HG03378 (cell line): ENCODE results near the gene SF3A2.
"Not testable (repeated sequence)": the region's sequence is repeated elsewhere in the genome, so short reads cannot be mapped to it uniquely, and the experiment has no call there.

ENCODE experiments used
- ATAC-seq: cut with Tn5 transposase; IDR thresholded peaks from one replicate; pipeline ENCODE4 v1.9.1; 2021; ENCODE audit warnings: mild to moderate bottlenecking, moderate library complexity; ENCODE audit not compliant: unreplicated experiment

SF3A2 gene

DNA sequence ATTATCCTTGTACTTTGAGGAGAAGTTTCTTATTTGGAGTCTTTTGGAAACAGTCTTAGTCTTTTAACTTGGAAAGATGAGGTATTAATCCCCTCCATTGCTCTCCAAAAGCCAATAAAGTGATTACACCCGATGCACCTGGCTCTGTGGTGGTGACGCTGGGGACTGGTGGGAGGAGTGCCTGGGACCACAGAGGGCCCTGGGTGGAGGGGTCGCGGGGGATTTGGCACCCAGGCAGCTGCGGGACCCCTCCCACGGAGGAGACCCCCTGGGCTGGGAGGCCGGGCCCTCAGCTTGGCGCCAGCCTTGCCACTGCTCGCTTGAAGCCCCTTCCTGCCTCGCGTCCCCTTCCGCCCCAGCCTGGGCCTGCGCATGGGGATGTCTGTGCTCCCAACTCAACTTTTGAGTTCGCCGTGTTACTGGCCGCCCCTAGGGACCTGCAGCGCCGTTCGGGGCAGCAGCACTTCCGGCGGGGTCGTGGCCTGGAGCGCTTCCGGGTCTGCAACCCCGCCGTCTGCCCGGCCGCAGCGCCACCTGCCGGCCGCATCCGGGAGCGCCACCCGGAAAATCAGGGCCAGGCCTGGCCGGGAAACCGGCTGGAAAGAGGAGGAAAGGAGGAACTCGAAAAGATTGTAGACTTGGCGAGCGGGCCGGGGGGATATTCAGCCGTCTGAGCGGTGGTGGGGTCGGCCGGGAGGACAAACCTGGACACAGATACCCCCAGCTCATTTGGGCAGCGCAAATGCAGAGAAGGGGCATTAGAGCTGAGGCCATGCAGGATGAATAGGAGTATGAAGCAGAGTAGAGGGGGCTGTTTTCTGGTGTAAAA lies 36.9 kb downstream of the SF3A2 start:
- ATAC-seq = no peak

DNA sequence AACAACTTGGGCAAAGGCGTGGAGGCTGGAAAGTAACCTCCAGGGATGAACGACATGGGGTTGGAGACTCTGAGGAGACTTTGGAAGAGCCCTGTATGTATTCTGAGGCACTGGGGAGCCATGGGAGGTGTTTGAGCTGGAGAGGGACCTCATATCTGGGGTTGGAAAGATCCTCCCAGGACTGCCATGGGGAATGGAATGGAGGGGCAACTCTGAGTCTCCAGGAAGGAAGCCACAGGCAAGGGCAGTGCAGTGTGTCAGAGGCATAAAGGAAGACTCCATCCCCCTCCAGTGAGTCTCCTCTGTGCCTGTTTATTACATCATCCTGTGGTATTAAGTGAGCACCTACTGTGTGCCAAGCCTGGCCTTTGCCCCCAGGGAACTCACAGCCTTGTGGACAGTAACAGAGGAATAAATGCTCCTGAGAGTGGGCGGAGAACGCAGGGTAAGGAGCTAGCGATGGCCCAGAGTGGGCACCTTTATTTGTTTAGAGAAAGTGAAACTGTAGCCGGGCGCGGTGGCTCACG lies 37.6 kb downstream of the SF3A2 start:
- no peak for ATAC-seq

DNA sequence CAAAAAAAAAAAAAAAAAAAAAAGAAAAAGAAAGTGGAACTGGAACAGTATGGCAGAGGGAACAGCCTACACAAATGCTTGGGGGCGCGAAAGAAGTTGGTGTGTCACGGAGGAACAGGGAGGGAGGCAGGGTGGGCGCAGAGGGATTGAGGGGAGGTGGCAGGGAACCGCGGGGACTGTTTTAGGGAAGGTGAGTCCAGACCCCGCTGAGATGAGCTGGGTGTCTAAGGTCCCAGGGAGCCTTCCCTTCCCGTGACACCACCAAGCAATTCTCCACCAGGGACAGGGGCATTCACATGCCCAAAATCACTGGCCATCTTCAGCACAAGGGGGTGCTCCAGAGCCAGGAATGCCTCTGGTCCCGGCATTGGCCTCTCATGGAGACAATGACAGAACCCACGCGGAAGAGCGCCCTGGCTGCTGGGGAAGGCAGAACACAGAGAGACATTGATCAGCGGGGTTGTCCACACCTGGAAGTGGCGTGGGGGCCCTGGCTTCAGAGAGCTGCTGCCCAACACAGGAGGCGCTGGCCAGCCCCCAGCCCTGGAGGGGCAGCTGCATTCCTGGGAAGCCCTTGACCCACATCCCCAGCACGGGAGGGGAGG lies 38.4 kb downstream of the SF3A2 start:
- ATAC-seq = no peak

DNA sequence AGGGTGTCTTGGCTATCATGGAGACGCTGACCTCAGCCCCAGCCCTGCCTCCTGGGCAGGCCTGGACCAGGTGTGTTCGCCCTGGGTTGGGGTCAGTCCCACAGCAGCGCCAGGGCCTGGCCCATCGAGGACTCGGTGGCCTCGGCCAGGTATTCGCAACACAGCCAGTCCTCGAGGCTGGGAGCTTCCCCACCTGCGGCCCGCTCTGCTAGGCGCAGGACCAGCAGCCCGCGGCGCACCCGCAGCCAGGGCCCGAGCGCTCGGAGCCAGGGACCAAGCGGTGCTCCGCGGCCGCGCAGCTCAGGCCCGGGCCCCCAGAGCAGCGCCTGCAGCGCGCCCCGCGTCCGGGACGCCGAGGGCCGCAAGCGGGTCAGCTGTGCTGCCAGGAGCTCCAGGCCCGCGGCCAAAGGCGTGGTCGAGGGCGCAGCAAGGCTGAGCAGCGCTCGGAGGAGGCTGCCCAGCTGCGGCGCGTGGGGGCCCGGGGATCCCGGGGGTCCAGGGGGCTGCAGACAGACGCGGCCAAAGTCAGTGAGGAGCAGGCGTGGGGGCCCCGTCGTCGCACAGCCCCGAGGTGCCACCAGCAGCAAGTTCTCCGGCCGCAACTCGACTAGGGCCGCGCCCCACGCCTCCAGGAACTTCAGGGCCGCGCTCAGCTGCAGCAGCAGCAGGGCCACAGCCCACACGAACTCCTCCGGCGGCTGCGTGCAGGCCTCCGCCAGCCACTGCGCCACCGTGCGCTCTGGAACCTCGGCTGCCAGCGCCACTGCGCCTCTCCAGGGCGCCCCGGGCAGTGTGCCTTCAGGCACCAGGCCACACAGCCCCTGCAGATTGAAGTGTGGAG lies 39.2 kb downstream of the SF3A2 start:
- ATAC-seq = no peak

DNA sequence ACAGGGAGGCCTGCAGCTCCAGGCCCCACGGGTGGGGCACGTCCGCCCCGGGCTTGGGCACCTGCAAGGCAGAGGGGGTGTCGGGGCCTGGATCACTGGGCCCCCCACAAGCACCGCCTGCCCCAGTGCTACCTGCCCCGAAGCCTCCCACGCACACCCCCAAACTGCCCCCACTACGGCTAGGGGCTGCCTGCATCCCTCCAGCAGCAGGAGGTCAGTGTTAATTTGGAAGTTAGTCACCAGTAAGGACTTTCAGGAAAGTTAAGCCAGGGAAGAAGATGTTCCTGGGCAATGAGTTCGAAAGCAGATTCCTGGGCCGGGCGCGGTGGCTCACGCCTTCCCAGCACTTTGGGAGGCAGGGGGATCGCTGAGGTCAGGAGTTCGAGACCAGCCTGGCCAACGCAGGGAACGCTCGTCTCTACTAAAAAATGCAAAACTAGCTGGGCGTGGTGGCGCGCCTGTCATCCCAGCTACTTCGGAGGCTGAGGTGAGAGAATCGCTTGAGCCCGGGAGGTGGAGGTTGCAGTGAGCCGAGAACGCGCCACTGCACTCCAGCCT lies 39.9 kb downstream of the SF3A2 start:
- ATAC-seq = no peak

DNA sequence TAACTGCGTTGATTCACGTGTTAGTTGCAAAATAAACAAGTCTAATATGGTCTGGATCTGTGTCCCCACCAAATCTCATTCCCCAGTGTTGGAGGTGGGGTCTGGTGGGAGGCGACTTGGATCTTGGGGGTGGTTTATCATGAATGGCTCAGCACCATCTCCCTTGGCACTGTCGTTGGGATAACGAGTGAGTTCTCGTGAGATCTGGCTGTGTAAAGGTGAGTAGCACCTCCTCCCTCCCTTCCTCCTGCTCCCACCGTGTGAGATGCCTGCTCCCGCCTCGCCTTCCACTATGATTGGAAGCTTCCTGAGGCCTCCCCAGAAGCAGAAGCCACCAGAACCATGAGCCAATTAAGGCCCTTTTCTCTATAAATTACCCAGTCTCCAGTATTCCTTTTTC lies 40.5 kb downstream of the SF3A2 start:
- no peak for ATAC-seq

DNA sequence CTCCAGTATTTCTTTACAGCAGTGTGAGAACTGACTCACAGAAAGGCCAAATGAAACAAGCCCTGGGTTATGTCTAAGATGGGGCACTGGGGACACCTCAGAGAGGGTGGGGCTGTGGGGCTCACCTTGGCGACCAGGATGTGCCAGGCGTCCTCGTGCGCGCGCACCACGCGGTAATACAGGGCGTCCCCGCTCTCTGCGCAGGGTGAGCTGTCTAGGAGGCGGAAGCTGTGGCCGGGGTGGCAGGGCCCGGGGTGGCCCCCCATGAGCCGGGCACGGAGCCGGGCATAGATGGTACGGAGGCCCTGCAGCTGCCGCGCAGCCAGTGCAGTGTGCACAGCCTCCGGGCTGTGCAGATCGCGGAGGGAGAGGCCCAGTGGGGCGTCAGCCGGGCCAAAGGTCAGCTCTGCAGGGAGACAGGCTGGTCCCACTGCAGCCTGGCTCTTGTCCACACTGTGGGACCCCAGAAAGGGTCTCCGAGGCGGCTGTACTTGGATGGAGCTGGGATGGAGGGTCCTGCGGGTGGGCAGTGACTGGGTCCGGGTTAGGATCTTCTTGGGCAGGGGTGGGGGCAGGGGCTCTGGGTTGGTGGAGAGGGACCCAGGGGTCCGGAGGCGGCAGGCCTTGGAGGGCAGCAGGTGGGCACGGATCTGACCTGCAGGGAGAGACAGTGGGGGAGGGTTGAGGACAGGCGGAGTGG lies 42.0 kb downstream of the SF3A2 start:
- no peak for ATAC-seq

DNA sequence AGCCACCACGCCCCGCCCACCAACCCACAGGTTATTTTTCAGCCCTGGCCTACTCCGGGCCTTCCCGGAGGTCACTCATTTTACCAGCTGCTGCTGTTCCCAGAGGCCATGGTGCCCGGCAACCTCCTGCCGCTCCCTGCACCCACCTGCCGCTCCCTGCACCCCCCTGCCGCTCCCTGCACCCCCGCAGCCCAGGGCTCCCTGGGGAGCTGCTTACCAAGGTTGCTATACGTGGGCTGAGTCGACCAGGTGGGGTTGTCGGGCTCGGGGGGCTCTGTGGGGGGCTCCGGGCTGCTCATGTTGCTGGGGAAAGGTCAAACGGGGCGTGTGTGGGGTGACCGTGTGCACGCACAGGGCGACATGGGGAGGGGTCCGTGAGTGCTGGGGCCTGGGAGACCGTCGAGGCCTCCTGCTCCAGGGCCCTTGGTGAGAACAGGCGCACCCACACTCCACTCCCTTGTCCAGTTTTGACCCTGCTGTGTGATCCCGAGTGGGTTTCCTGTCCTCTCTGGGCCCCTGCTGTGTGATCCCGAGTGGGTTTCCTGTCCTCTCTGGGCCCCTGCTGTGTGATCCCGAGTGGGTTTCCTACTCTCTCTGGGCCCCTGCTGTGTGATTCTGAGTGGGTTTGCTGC lies 44.1 kb downstream of the SF3A2 start:
- no peak for ATAC-seq

DNA sequence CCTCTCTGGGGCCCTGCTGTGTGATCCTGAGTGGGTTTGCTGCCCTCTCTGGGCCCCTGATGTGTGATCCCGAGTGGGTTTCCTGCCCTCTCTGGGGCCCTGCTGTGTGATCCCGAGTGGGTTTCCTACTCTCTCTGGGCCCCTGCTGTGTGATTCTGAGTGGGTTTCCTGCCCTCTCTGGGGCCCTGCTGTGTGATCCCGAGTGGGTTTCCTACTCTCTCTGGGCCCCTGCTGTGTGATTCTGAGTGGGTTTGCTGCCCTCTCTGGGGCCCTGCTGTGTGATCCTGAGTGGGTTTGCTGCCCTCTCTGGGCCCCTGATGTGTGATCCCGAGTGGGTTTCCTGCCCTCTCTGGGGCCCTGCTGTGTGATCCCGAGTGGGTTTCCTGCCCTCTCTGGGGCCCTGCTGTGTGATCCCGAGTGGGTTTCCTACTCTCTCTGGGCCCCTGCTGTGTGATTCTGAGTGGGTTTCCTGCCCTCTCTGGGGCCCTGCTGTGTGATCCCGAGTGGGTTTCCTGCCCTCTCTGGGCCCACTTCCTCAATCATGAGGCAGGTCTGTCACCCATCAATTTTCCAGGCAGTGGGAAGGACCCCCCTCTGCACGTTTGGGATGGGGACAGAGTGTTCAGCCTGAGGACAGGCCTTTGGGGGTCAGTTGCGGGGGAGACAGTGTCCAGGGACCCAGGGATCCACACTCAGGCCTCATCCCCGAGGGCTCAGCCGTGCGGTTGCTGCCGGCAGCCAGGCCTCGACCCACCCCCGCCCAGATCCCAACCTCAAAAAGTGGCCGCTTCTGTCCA lies 44.8 kb downstream of the SF3A2 start:
- not testable (repeated sequence) for ATAC-seq

DNA sequence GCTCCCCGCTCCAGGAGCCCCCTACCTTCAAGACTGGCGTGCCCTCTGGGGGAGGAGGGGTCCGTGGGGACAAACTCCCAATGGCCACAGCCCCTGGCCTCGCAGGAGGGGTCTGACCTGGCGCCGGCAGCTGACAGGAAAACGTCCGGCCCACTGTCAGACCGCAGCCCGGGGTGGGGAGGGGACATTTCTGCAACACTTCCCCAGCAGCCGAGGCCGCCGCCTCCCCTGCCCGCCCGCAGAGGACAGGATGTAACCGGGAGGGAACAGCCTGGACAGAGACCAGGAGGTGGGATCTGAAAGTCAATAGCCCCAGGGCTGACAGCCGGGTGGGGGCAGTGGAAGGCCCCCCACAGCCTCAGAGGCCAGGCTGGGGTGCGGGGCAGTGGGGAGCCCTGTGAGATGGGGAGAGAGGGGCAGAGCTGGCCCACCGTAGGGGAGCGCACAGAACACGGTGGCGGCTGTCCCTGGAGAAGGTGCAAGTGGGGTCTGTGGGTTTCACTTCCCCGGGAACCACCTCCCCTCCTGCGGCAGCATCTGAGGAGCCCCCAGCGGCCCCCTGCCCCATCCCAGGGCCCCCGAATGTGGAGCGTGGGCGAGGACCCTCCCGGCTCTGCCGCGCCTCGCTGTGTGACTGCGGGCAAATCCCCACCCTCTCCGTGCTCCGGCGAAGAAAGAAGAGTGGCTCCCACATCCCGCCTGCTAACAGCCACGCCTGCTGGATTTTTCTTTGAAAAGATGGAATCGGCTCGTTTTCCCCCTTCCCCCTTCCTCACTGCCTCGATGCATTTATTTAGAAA lies 45.6 kb downstream of the SF3A2 start, which contains the start of gene PEAK3:
TSS of gene PEAK3 (minus strand) at position 114 of the 800 bp plus-strand sequence. CDS start 1,244 bp downstream, outside the sequence.
- ATAC-seq = no peak

DNA sequence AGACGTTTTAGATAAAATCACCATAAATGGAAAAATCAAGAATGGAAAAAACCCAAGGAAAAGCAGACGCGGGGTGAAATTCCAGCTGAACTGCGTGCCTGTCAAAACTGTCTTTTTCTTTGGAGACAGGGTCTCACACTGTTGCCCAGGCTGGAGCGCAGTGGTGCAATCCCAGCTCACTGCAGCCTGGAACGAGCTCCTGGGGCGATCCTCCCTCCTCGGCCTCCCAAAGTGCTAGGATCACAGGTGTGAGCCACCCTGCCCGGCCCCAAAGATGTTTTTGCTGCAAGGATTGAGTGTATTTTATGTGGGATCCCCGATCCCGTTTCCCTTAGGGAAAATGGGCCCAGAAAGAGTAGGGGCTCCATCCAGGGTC lies 46.2 kb downstream of the SF3A2 start:
- no peak for ATAC-seq

DNA sequence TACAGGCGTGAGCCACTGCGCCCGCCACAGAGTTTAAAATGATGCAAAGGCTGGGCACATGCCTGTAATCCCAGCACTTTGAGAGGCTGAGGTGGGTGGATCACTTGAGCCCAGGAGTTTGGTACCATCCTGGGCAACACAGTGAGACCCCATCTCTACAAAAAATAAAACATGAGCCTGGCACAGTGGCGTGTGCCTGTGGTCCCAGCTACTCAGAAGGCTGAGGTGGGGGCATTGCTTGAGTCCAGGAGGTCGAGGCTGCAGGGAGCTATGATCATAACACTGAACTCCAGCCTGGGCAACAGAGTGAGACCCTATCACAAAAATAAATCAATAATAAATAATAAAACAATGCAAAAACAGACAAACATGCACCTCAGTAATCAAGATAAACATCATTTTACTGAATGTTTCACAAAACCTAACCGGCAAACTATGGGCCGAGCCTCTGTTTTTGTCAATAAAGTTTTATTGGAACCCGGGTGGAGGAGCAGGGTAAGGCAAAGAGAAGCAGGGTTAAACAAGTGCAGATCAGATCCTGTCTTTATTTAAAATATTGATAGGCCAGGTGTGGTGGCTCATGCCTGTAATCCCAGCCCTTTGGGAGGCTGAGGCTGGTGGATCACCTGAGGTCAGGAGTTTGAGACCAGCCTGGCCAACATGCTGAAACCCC lies 47.3 kb downstream of the SF3A2 start:
- no peak for ATAC-seq

DNA sequence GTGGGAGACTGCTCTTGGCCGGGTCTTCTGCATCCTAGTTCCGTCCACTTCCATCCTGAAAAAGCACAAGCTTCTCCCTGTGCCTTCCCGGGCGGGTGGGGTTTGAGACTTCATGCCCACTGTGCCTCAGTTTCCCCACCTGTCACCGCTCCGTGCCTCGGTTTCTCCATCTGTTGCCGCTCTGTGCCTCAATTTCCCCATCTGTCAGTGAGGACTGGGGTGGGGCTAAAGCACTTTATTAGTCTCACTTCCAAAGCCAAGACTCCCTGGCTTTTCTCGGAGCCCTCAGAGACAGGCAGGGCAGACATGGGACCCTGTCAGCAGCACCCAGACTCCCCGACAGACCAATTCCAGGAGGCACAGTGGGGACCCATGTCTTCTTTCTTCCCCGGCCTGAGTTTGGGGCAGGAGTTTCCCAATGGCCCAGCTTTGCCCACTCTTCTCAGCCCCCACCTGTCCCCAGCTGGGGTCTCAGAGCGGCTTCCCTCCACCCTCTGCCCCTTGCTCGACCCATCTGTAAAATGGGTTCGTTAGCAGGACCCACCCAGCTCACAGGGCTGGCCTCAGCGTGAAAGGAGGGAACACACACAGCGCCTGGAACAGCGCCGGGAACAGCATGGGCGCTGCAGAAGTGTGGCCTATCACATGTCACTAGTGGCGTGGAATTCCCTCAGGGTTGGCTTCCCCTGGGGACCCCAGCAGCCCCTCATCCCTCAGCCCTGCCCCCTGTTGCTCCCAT lies 49.9 kb downstream of the SF3A2 start:
- ATAC-seq = no peak

DNA sequence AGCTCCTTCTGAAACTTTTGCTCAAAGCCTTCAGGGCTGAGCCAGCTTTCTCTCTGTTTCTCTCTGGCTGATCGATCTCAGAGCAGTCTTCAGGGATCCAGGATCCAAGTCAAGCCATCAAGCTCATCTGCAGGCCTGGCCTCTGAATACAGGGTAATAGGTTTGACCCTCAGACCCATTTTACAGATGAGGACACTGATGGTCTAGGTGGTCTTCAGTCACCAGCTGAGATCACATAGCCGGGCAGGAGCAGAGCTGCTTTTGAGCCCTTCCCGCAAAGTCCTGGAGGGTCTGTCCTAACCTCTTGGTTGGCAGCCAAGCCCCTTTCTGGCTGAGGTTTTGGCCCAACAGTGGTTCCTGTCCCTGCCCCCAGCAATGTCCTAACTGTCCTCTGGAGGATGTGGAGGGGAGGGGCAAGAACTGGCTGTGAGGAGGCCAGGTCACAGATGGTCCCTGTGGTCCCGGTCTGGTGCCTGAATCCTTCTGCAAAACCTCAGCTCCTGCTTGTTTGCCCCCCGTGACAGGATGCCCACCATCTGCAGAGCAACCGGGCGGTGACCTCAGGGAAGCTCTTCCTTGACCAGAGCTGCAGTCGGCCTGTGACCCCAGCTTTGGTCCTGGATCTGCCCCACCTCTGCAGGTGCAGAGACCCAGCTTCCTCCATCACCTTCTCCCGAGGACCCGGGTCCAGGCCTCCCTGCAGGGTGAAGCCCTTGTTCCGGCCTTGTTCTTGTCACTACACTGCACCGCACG lies 51.1 kb downstream of the SF3A2 start:
- ATAC-seq = no peak

DNA sequence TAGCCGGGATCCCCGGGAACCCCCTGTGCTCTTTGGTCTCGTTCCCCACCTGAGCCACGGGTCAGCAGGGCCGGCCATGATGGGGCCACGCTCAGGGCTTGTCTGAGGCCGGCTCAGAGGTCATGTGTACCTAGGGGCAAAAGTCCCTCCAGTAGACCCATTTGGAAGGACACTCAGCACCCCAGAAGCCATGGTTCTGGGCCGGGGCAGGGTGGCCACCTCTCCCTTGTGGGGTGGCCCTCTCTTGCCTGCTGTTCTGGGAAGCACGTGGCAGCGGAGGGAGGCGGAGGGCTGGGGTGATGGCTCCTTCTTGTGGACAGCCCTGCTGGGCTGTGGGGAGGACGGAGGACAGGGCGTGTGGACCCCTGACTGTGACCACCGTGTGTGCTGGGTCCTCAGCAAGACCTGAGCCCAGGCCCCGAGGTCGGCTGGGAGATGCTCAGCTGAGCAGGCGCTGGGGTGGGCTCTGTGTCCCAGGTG lies 51.8 kb downstream of the SF3A2 start:
- no peak for ATAC-seq
